GM12872 (cell line): ENCODE results near the gene ST6GALNAC5.

Source experiments
- CTCF ChIP-seq: IDR thresholded peaks from 3 replicates; pipeline ENCODE4 v1.5.1; 2011; ENCODE audit warnings: low read depth, mild to moderate bottlenecking, low read length, moderate library complexity; ENCODE audit not compliant: insufficient read depth

ST6GALNAC5 gene

GRCh38 chr1:77015748-77016341, 148.6 kb downstream of the ST6GALNAC5 start:
- TF ChIP-seq CTCF, result no peak

GRCh38 chr1:77016386-77016985, 149.2 kb downstream of the ST6GALNAC5 start:
- no peak for TF ChIP-seq CTCF

- TF ChIP-seq CTCF, result no peak
These were observed 151.0 kb downstream of the ST6GALNAC5 start for GRCh38 chr1:77018311-77018710.

GRCh38 chr1:77018761-77019160, 151.5 kb downstream of the ST6GALNAC5 start:
- TF ChIP-seq CTCF, result no peak

- TF ChIP-seq CTCF, result no peak
These were observed 154.5 kb downstream of the ST6GALNAC5 start for GRCh38 chr1:77021732-77022131.

GRCh38 chr1:77024500-77024899, 157.2 kb downstream of the ST6GALNAC5 start:
- no peak for TF ChIP-seq CTCF

- no peak for TF ChIP-seq CTCF
These were observed 158.3 kb downstream of the ST6GALNAC5 start for GRCh38 chr1:77025599-77025998.
